NCI-H524 treated with DMSO at 0.1 percent for 48 hours (cell line): ENCODE data around the gene KRTAP12-4.
"Not testable (repeated sequence)": the region's sequence is repeated elsewhere in the genome, so short reads cannot be mapped to it uniquely, and the experiment has no call there.

ENCODE experiments used
- DNase-seq: peaks from one replicate; lab custom pipeline; 2025; lab: John Stamatoyannopoulos, UW

Gene KRTAP12-4

DNA sequence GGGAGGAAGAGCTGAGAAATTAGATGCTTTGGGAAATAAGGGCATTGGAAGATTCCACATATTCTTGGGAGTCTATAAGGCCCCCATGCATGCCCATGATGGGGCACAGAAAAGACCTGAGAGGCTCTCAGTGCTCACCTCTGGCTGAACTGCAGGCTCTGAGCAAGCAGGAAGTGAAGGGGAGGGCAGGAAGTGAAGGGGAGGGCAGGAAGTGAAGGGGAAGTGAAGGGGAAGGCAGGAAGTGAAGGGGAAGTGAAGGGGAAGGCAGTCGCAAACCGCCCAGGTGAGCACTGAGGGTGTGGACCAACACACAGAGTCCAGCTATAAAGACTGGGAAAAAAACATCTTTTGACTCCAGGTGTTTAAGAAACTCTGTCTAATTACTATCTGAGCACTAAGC, 24.0 kb downstream of the KRTAP12-4 start:
- no peak for DNase-seq

DNA sequence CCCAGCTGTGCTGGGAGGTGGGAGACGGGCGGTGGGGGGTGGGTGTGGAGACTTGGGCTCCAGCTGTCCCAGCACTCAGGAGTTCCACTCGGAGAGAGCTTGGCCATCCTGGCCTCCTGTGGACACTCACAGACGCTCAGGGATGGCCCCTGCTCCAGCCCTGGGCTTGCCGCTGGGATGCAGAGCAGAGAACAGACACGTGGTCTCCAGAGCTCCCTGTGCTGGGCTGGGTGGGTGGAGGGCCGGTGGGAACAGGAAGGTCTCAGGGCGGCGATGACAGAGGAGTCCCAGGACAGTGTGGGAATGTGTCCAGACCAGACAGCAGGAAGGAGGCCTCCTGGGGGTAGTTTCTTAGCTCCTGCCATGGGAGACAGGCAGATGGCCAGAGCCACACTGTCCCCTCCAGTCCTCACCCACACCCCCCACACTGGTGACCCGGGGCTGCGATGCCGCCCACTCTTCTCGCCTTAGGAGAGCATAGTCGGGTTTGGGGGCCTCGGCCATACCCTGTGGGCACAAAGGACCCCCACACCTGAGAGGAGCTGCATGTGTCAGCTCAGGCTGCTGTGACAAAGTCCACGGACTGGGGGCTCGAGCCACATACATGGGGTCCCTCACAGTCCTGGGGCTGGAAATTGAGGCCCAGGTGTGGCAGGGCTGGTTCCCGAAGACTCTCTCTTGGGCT, 25.6 kb downstream of the KRTAP12-4 start:
- DNase-seq = no peak

DNA sequence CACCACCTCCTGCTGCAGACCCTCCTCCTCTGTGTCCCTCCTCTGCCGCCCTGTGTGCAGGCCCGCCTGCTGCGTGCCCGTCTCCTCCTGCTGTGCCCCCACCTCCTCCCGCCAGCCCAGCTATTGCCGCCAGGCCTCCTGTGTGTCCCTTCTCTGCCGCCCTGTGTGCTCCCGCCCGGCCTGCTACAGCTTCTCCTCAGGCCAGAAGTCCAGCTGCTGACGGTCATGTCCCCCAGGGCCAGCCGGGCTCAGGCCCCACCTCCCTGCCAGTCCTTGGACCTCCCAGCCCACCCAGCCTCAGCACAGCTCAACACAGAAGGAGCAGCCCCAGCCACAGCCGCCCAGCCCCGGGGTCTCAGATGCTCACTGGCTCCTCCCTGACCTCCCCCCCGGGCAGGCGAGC, 26.6 kb downstream of the KRTAP12-4 start:
- DNase-seq = not testable (repeated sequence)

DNA sequence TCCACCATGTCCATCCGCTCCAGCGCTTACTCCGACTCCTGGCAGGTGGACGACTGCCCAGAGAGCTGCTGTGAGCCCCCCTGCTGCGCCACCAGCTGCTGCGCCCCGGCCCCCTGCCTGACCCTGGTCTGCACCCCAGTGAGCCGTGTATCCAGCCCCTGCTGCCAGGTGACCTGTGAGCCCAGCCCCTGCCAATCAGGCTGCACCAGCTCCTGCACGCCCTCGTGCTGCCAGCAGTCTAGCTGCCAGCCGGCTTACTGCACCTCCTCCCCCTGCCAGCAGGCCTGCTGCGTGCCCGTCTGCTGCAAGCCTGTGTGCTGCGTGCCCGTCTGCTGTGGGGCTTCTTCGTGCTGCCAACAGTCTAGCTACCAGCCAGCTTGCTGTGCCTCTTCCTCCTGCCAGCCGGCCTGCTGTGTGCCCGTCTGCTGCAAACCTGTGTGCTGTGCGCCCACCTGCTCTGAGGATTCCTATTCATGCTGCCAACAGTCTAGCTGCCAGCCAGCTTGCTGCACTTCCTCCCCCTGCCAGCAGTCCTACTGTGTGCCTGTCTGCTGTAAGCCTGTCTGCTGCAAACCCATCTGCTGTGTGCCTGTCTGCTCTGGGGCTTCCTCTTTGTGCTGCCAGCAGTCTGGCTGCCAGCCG, 27.2 kb downstream of the KRTAP12-4 start:
- DNase-seq = not testable (repeated sequence)

DNA sequence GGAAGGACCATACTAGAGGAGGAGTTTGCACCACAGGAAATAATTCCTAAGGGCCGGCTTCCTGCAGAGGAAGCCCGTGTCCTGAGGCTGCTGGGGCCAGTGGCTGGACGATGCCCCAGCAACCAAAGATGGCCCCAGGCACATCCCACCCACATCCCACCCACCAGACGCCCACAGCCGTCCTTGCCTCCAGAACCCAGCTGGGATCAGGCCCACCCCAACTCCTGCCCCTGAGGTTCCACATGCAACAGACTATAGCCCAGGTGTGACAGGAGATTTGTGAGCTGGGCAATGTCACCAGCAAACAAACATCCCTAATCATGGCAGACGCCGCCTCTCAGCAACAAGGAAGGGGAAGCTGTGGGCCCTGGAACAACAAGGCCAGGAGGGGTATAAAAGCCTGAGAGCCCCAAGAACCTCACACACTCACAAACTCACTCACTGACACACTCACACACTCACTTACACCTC, 27.8 kb downstream of the KRTAP12-4 start, which contains the start of gene KRTAP10-9:
Gene KRTAP10-9, plus strand, starts transcription at position 421 of the 471 bp plus-strand sequence. CDS start 79 bp downstream, outside the sequence.
- DNase-seq = no peak

DNA sequence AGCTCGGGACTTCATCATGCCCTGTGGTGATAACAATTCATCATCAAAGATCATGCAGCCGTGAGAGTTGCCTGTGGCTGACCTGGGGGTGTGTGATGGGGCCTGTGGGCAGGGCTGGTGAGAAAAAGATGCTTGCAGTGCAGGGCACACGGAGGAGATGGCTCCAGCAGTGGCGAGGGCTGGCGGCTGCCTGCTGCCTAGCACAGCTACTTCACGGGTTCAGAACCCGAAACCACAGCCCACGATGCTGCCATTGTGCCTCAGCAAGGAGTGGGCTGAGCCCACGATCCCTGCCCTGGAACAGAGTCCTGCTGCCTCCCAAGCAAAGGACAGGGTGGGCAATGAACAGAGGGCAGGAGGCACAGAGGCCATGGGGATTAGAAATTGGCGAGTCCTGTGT, 28.2 kb downstream of the KRTAP12-4 start:
- DNase-seq = no peak

- no peak for DNase-seq
These were observed 28.7 kb downstream of the KRTAP12-4 start for GRCh38 chr21:44625756-44626155.

GRCh38 chr21:44623575-44623974, 30.9 kb downstream of the KRTAP12-4 start:
- DNase-seq = no peak

DNA sequence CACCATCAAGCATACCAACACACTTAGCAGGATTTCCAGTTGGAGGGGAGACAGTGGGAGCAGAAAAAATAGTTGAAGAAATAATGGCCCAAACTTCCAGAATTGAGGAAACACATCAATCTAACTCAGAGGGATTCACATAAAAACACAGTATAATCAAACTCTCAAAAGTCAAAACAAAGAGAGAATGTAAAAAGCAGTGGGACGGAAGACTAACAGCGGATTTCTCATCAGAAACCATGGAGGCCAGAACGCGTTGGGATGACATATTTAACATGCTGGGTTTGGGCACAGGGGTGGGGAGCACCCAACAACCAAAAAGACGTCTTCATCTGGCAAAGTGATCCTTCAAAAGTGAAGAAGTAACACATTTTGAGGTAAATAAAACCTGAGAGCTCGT, 34.6 kb downstream of the KRTAP12-4 start:
- no peak for DNase-seq

- no peak for DNase-seq
These were observed 35.5 kb downstream of the KRTAP12-4 start for GRCh38 chr21:44618909-44619308.

GRCh38 chr21:44618504-44618903, 36.0 kb downstream of the KRTAP12-4 start:
- DNase-seq = no peak

DNA sequence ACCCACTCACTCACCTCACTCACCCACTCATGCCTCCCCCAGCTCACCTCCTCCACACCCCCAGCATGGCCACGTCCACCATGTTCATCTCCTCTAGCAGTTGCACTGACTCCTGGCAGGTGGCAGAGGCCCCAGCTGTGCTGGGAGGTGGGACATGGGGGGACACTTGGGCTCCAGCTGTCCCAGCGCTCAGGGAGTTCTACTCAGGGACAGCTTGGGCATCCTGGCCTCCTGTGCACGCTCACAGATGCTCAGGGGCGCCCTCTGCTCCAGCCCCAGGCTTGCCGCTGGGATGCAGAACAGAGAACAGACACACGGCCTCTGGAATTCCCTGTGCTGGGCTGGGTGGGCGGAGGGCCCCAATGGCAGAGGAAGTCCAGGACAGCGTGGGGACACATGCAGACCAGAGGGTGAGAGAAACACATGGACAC, 37.4 kb downstream of the KRTAP12-4 start:
- DNase-seq = peak; percentile 51

GRCh38 chr21:44616591-44616926, 37.9 kb downstream of the KRTAP12-4 start:
- DNase-seq = no peak

DNA sequence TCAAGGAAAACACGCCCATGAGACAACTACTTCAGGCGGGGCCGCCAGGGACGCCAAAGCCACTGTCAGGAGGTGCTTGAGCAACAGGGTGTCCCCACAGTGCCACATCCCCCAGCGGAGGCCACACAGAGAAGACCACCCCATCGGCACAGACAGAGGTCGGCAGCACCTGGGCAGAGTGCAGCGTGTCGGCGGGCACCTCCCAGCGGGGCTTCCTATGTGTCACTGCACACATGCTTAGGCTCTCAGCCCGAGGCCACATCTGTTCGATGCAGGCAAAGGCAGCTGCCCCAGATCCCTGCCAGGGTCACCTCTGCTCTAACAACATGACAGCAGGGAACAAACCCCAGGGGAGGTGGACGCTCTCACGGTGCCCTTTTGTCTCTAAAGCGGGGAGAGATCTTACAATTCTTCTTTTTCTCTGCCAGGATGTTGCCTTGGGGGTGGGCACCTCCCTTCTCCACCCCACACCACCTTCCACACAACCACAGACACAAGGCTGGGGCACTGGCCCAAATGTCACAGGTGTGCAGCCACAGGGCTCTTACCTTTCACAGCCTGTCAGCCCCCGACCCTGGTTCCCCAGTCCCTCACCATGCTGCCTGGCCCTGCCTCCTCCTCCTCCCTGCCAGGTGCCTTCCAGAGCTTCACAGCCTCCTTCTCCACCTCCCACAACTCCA, 38.4 kb downstream of the KRTAP12-4 start:
- peak; percentile 67 for DNase-seq

DNA sequence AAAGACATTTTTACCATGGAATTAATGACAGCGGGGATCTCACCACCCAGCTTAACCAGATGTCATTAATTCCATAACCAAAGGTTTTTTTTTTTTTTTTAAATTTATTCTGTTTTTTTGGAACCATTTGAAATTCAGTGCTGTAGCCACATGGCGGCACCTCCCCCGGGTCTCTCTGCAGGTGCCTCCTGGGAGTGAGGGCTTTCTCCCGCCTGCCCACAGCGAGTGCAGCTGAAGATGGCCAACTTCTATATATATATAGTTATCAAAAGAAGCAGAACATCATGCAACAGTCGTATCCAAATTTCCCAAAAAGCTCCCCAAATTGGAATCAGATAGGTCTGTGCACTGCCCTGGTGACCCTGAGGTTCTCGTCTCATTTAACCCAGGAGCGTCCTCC, 39.0 kb downstream of the KRTAP12-4 start:
- DNase-seq = no peak

GRCh38 chr21:44614961-44615391, 39.5 kb downstream of the KRTAP12-4 start:
- DNase-seq = no peak

GRCh38 chr21:44614161-44614631, 40.3 kb downstream of the KRTAP12-4 start:
- DNase-seq = no peak

DNA sequence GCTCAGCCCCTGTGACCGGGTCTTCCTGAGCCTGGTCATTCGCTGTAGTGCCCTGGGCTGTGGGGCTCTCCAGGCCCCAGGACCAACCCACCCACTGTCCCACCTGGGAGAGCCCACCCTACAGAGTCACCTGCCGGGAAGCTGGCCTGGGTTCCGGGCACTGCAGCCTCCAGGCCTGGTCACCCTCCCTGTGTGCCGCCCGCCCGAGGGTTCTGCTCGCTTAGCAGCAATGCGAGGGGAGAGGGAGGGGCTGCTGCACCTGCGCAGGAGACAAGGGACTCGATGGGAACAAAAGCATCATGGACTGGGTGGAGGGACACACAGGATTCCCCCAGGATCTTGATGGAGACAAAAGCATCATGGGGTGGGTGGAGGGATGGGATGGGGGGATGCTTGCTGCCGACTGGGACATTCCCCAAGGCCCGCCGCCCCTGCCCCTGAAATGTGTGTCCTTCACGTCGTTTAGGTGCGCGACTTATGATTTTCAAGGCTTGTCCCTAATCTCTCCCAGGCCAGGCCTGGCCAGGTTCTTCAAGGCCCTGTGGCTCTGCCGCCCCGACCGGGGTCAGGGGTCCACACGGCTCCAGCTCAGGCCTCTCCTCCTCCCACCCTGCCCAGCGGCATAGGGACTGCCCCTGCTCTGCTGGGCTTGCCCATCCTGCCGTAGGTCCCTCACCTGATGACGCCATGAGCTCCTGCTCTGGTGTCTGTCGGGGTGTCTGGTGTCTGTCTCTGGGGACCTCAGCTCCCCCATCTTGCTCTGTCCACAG, 40.9 kb downstream of the KRTAP12-4 start:
- no peak for DNase-seq

GRCh38 chr21:44612669-44613229, 41.7 kb downstream of the KRTAP12-4 start:
- DNase-seq = no peak

GRCh38 chr21:44612029-44612486, 42.4 kb downstream of the KRTAP12-4 start, which contains the start of gene KRTAP10-8:
Gene KRTAP10-8, plus strand, starts transcription at chr21:44612079. Its CDS starts 22 bp downstream, at chr21:44612101.
- no peak for DNase-seq

DNA sequence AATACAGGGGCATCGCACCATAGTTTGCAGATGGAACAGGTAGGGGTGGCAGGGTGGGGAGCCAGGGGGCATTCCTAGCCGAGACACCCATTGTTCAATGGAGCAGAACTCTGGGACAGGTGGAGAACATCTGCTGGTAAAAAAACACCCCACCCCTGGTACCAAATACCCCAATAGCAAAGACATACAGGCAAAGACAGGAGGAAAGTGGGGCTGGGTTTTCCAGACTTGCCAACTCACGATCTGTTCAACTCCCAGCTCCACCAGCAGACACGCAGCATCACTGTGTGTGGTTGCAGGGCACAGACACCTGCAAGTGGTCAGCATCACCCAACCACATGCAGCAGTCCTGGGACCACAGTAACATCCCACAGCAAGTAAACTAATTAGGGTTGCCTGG, 42.9 kb downstream of the KRTAP12-4 start:
- no peak for DNase-seq
